GM21423 (cell line): ENCODE results near the gene ZNF420.
"Not testable (repeated sequence)": the region's sequence is repeated elsewhere in the genome, so short reads cannot be mapped to it uniquely, and the experiment has no call there.

Experiments
- ATAC-seq: cut with Tn5 transposase; IDR thresholded peaks from one replicate; pipeline ENCODE4 v1.9.1; 2021; ENCODE audit warnings: mild to moderate bottlenecking, moderate library complexity; ENCODE audit not compliant: unreplicated experiment

ZNF420 gene

GRCh38 chr19:37077934-37078716 is at the start of gene ZNF420:
Gene ZNF420 (plus strand): TSS chr19:37078433. CDS start chr19:37089119, 10,686 bp downstream.
- ATAC-seq, result peak; percentile 92

GRCh38 chr19:37045140-37045539 is 33.1 kb upstream of the ZNF420 start:
- no peak for ATAC-seq

GRCh38 chr19:37055330-37055729 is 22.9 kb upstream of the ZNF420 start:
- ATAC-seq, result no peak

- ATAC-seq, result no peak
These were observed 21.5 kb upstream of the ZNF420 start for GRCh38 chr19:37056776-37057175.

GRCh38 chr19:37059142-37059541 is 19.1 kb upstream of the ZNF420 start:
- ATAC-seq, result no peak

- not testable (repeated sequence) for ATAC-seq
These were observed 13.3 kb upstream of the ZNF420 start for GRCh38 chr19:37064886-37065285.

GRCh38 chr19:37074111-37074510 is 4.1 kb upstream of the ZNF420 start:
- ATAC-seq, result no peak

- no peak for ATAC-seq
These were observed 3.3 kb upstream of the ZNF420 start for GRCh38 chr19:37074819-37075362.

- ATAC-seq, result not testable (repeated sequence)
These were observed 1.7 kb upstream of the ZNF420 start for GRCh38 chr19:37076524-37076923.

- no peak for ATAC-seq
These were observed 716 bp upstream of the ZNF420 start for GRCh38 chr19:37077501-37077933.

- no peak for ATAC-seq
These were observed 442 bp downstream of the ZNF420 start for GRCh38 chr19:37078717-37079032.

- no peak for ATAC-seq
These were observed 1.0 kb downstream of the ZNF420 start for GRCh38 chr19:37079238-37079637.

- ATAC-seq, result no peak
These were observed 4.1 kb downstream of the ZNF420 start for GRCh38 chr19:37082307-37082706.

GRCh38 chr19:37087110-37087509 is 8.9 kb downstream of the ZNF420 start:
- no peak for ATAC-seq

GRCh38 chr19:37095859-37096258 is 17.6 kb downstream of the ZNF420 start:
- no peak for ATAC-seq

- ATAC-seq, result no peak
These were observed 20.3 kb downstream of the ZNF420 start for GRCh38 chr19:37098570-37098969.

- not testable (repeated sequence) for ATAC-seq
These were observed 25.9 kb downstream of the ZNF420 start for GRCh38 chr19:37104135-37104534.

GRCh38 chr19:37111753-37112152 is 33.5 kb downstream of the ZNF420 start:
- ATAC-seq, result not testable (repeated sequence)

- ATAC-seq, result no peak
These were observed 35.8 kb downstream of the ZNF420 start for GRCh38 chr19:37114001-37114400.

- ATAC-seq, result not testable (repeated sequence)
These were observed 43.9 kb downstream of the ZNF420 start for GRCh38 chr19:37122093-37122492.

GRCh38 chr19:37127999-37128820 is 50.0 kb downstream of the ZNF420 start:
- no peak for ATAC-seq

GRCh38 chr19:37128821-37129177 is 50.6 kb downstream of the ZNF420 start:
- no peak for ATAC-seq
